Stimulated activated naive CD4-positive, alpha-beta T cell (primary cell): ENCODE measurements around the gene OR56B1.

Experiments used
- DNase-seq, 6 experiments: peaks; one replicate each; lab custom pipeline; 2025; lab: John Stamatoyannopoulos, UW

Gene OR56B1

GRCh38 chr11:5727691-5728090 lies 8.6 kb upstream of the OR56B1 start:
- DNase-seq = no peak

GRCh38 chr11:5737091-5737490 lies 843 bp downstream of the OR56B1 start:
- no peak for DNase-seq

- no peak for DNase-seq
Observed at GRCh38 chr11:5737670-5738392, 1.6 kb downstream of the OR56B1 start.

GRCh38 chr11:5738431-5738830 lies 2.2 kb downstream of the OR56B1 start:
- DNase-seq = no peak

GRCh38 chr11:5746614-5747013 lies 10.4 kb downstream of the OR56B1 start:
- no peak for DNase-seq

- no peak for DNase-seq
Observed at GRCh38 chr11:5749836-5750235, 13.6 kb downstream of the OR56B1 start.

GRCh38 chr11:5753943-5754342 lies 17.7 kb downstream of the OR56B1 start, which contains the start of gene OR52N4:
TSS of gene OR52N4 (plus strand) at chr11:5754243. CDS start at chr11:5754741, 498 bp downstream.
- DNase-seq = no peak

- DNase-seq = no peak
Observed at GRCh38 chr11:5767056-5767455, 30.8 kb downstream of the OR56B1 start.

- no peak for DNase-seq
Observed at GRCh38 chr11:5783255-5783654, 47.0 kb downstream of the OR56B1 start, which contains the start of gene OR52N5. TSS of gene OR52N5 (minus strand) at chr11:5783355. CDS start at chr11:5778634, 4,721 bp downstream.
